Measurements from ENCODE around the gene JMJD7.

- no peak for TF ChIP-seq CTCF (IDR thresholded peaks at IDR 0.05)
- TF ChIP-seq POLR2AphosphoS5 (IDR thresholded peaks at IDR 0.05) = no peak
- TF ChIP-seq POLR2A (IDR thresholded peaks at IDR 0.05) = no peak
Observed at GRCh38 chr15:41809121-41809520, 18.8 kb upstream of the JMJD7 start.
